ENCODE measurements around the gene PPM1F.

Gene PPM1F

DNA sequence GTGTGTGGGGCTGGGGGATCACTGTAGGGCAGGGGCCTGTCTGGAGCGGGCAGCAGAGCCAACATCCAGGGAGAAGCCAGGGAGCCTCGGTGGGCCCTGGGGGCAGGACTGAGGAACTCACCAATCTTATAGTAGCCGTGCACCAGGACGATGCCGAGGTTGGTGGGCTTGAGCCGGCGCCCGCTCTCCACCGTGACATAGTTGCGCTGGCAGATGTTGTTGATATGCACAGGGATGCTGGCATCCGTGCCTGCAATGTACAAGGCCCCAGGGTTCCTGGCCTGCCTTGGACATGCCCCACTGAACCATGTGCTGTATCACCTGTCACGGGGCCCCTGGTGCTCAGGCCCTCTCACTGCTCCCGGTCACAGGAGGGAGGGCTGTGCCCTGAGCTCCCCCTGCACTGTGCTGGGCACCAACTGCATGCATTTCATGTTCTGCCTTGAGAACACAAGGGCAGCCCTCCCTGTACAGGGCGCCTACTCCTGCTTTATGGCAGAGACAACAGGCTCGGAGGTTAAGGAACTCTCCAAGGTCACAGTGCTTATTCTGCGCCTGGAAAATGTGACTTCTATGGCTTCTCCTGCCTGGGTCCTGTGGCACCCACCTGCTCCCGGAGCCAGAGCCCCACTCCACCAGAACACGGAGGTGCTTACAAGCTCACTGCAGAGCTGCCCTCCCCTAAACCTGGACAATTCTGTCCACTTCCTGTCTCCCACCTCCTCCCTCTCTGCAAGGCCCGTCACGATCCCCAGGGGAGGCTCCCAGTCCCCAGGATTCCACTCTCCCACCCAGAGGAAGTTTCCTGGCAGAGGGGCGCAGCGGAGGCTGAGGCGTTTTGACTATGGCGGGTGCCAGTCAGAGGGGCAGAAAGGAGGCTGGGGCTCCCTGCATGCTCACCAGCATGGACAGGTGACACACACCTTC is 7.8 kb upstream of the PPM1F start:
- DNase-seq (ENCODE audit: low spot score): no peak

GRCh38 chr22:21959274-21960074 is 6.8 kb upstream of the PPM1F start:
- no peak for DNase-seq (ENCODE audit: low spot score)

DNA sequence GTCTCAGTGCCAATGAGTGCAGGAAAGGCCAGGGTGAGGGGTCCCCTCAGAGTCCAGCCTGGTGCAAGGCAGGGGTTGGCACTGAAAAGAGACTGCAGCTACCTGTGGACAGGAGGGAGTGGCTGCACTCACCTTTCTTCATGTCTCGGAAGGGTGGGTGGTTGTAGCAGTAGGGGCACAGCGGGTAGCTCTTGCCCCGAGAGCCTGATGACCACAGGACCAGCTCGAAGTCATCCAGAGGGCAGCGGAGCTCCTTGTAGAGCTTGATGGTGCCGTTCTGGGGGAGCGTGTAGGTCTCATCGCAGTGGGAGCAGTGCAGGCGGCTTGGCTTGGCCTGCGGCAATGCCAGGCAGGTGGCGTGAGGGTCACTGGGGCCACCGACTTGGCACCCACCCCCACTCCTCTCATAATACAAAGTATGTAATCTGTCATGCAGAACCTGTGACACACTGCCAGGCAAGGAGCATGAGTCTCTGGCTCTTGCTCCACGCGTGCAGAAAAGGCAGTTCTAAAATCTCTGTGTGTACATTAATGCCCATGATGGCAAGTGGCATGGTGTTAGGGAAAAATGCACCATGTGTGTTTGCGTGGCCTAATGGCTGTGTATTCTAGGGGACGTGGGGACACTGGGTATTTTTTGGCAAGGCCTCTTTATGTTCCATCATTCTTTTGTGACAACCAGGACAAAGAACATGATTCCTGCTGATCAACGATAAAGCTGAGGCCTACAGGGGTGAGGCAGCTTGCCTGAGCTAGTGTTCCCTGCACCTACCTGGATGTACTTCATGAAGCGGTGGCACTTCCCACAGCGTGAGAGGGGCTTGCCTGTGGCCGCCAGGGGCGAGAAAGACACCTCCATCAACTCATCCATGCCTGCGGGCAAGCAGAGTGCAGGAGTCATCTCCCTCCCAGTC is 6.0 kb upstream of the PPM1F start:
- no peak for DNase-seq (ENCODE audit: low spot score)

GRCh38 chr22:21951931-21952465 is 650 bp downstream of the PPM1F start:
- DNase-seq (ENCODE audit: low spot score): no peak

DNA sequence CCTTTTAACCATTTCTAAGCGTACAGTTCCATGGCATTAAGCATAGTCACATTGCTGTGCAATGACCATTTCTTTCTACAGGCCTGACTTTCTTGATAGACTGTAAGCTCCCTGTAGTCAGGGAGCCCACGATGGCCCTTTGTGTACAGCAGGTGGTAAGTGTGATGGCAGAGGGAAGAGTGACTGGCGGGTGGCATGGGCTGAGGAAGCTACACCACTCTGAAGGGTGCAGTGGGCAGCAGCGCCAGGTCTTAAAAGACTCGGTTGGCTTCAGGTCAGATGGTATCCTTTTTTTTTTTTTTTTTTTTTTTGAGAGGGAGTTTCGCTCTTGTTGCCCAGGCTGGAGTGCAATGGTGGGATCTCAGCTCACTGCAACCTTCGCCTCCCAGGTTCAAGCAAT is 1.6 kb downstream of the PPM1F start:
- no peak for DNase-seq (ENCODE audit: low spot score)

GRCh38 chr22:21949948-21950347 is 2.7 kb downstream of the PPM1F start:
- no peak for DNase-seq (ENCODE audit: low spot score)

DNA sequence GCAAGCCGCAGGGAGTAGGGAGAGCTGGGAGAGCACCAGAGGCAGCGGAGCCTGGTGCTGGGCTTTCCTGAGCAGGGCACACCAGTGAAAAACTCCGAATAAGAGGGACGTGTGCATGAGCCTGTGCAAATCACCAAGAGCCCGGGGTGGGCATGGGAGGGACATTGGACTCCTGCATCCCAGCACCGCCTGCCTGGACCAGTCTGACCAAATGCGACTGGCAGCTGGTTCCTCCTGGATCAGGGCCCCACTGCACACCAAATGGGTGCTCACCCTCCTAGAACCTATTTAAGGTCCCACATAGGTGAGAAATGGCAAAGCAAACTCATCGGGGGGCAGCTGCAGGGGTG is 3.1 kb downstream of the PPM1F start:
- DNase-seq (ENCODE audit: low spot score): no peak

DNA sequence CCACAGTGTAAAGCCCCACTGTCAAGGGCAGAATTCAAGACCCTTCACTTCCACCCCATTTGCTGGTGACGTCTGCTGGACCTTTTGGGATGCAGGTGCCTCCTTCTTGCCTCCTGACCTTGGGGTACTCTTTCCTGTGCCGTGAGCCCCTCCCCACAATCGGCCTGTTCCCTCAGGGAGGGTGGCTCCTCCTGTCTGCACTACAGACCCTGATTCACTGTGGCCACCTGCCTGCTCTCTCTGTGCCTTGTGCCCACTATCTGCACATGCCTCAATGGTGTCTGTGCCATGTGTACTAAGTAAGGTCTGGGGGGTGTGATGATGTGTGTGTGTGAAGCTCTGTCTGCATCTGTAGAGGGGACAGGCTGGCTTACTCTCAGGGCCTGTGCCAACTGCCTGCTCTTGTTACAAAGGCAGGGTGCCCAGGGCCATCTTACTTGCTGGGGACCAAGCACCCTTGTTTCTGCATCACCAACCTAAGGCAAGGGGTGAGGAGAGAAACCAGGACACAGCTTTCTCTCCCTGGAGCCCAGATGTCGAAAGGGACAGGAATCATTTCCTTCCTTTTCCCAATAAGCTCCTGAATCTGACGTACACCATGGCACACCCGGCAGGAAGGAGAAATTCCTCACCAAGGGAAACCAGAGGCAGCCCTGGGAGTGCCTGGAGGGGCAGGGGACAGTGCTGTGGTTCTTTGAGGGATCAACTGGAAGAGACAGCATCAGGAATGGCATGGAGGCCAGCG is 3.7 kb downstream of the PPM1F start:
- no peak for DNase-seq (ENCODE audit: low spot score)

- DNase-seq (ENCODE audit: low spot score): no peak
Observed at GRCh38 chr22:21948390-21948789, 4.3 kb downstream of the PPM1F start.

GRCh38 chr22:21947040-21948014 is 5.3 kb downstream of the PPM1F start:
- DNase-seq (ENCODE audit: low spot score): no peak

DNA sequence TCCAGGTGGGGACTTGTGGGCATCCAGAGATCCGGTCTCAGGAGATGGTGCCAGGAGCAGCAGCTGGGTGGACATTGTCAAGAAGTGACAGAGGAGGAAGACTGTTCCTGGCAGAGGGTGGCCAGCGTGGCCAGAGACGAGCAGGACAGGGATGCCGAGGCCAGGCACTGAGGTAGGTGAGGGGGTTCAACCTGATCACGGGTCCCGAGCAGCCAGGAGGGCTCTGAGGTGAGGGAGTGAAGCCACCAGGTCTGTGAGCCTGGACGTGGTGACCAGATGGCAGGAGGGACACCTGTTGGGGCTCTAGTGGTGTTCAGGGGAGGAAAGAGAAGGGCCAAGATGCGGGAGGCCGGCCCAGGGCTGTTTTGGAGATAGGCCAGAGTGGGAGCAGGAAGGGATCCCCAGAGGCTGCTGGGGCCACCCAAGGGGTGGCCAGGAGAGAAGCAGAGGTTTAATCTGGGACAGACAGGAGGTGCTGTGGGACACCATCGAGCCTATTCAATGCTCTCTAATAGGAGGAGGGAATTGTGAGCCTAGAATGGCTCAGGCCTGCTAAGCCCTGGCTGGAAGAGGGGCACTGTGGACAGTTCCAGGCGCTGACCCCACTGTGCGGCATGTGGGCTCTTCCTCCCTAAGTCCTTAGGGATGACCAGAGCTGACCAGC is 6.3 kb downstream of the PPM1F start:
- DNase-seq (ENCODE audit: low spot score): no peak

DNA sequence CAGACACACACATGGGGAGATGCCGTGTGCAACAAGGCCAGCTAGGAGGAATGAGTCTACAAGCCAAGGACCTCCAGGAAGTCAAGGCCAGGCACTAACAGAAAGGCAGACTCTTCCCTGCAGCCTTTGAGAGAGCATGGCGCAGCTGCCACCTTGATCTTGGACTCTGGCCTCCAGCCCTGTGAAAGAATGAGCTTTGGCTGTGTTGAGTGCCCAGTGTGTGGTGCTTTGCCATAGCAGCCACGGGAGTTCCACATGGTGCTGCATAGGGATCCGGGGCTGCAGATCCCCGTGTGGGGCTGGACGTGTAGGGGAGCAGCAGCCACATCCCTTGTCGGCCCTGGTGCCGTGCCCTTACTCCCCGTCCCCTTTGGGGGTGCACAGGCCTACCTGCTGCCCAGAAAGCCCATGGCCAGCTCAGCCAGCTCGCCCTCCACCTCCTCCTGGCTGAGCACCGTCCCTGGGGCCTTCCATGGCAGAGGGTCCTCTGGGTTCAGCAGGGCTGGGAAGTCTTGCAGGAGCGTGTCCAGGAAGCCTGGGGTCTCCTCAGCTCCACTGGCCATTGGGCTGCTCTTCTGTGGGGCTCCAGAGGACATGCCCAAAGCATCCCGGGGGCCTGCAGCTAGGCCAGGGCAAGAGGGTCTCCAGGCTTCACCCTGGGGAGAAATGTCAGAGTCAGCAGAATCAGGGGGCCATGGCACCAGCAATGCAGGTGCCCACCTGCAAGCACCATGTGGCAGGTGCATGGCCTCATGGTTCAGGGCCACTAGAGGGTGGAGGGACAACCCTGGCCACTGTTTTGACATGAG is 7.0 kb downstream of the PPM1F start:
- DNase-seq (ENCODE audit: low spot score): no peak

- no peak for DNase-seq (ENCODE audit: low spot score)
Observed at GRCh38 chr22:21944871-21945270, 7.8 kb downstream of the PPM1F start.

GRCh38 chr22:21943571-21944448 is 8.8 kb downstream of the PPM1F start:
- no peak for DNase-seq (ENCODE audit: low spot score)

DNA sequence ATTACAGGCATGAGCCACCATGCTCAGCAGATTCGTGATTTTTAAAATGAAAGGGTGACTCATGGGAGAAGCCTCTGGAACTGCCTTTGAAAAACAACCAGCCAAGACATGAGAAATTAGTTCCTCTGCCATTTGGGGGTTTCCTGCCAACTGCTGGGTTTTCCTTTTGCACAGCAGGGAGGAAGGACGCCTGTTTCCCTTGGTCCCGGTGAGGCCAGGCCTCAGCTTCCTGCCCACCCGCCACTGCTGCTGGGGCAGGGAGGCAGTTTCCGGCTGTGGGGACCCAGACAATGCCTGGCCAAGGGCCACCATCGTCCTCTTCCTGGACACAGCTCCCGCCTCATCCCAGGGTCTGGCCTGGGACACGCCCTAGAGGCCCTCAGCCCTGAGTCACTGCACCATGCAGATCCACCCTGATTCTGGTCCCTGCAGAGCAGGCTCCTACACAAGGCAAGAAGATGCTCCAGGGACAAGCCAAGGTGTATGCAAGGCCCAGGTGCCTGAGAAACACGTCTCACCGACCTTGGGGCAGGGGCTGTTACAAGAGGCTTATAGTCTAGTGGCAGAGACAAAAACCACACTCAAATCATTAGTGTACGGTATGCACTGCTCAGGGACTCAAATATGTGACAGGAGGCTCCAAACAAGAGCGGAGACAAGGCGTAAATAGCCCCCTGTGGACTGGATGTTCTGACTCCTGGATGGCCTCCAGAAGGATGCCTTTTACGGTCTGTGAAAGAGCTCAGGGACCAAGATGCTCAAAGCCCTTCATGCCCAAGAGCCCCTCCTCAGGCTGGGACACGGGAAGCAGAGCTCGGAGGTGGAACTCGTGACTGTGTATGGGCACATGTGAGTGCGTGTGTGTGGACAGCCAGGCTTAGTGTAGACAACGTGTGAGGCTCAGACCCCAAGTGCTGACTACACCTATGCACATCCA is 10.0 kb downstream of the PPM1F start:
- DNase-seq (ENCODE audit: low spot score): peak; percentile 13

GRCh38 chr22:21941921-21942320 is 10.7 kb downstream of the PPM1F start:
- no peak for DNase-seq (ENCODE audit: low spot score)

Measured in CD4-positive, alpha-beta T cell treated with Interleukin-6 at 100 ng/mL for 8 hours (primary cell).